T-cell (primary cell): Measurements from ENCODE around the gene EEF1A2. TPM values are rescaled to one million over a fixed set of nuclear protein-coding genes. Genes with fewer than 3 reads are reported as not detected.
"Not testable (repeated sequence)": the region's sequence is repeated elsewhere in the genome, so short reads cannot be mapped to it uniquely, and the experiment has no call there.

Source experiments
- ATAC-seq, 4 experiments: fragments of 200-7000 bp in 3 of 4; fragments of 150-1000 bp in 1 of 4; cut with Tn5 transposase; replicated peaks in 1 of 4; 1 replicate in 3 of 4; 2 replicates in 1 of 4; pipeline ENCODE4 v1.10.0; 2021; ENCODE audit warnings: moderate library complexity in 3 of 4, mild to moderate bottlenecking in 2 of 4, moderate number of reproducible peaks in 1 of 4
- CTCF ChIA-PET, 2 donors: fragments of 300-600 bp; sonication (Branson Sonifier 250); formaldehyde crosslinking; loops; one replicate each; lab custom pipeline; 2022; ENCODE audit warnings: antibody characterized with exemption in 2 of 2; lab: Charles Lee
- POLR2A ChIA-PET, 2 donors: fragments of 300-600 bp; sonication (Branson Sonifier 250); formaldehyde crosslinking; loops; one replicate each; lab custom pipeline; 2022; ENCODE audit warnings: antibody characterized with exemption in 2 of 2; lab: Charles Lee
- DNase-seq, 35 experiments: peaks; one replicate each; pipeline versions ENCODE4 v3.0.0 to v3.0.0-alpha.2; 2013 to 2023
- H3K27ac ChIP-seq: one replicate; pipeline ENCODE4 v1.5.1; 2013; ENCODE audit warnings: low read length
- H3K27me3 ChIP-seq, 2 experiments: replicated peaks in 1 of 2; 1 replicate in 1 of 2; 2 replicates in 1 of 2; pipeline versions ENCODE4 v1.6.1 to v1.7.0; 2013; ENCODE audit warnings: low read length in 1 of 2, mixed read lengths in 1 of 2; ENCODE audit not compliant: control insufficient read depth in 2 of 2, insufficient read depth in 2 of 2; ENCODE audit errors: extremely low read depth in 1 of 2
- H3K36me3 ChIP-seq, 2 donors: 1 replicate in 1 of 2; 2 replicates in 1 of 2; pipeline versions ENCODE4 v1.6.1 to v1.7.0; 2013; ENCODE audit warnings: low read length in 1 of 2; ENCODE audit not compliant: control insufficient read depth in 2 of 2, insufficient read depth in 1 of 2; ENCODE audit errors: extremely low read depth in 1 of 2
- H3K4me1 ChIP-seq, 2 experiments: 1 replicate in 1 of 2; 2 replicates in 1 of 2; pipeline versions ENCODE4 v1.6.1 to v1.7.0; 2013; ENCODE audit warnings: low read length in 2 of 2, mixed read lengths in 1 of 2; ENCODE audit not compliant: insufficient read depth in 2 of 2, control insufficient read depth in 1 of 2; ENCODE audit errors: extremely low read depth in 1 of 2
- H3K4me3 ChIP-seq, 2 donors: 1 replicate in 1 of 2; 2 replicates in 1 of 2; pipeline versions ENCODE4 v1.5.1 to v1.7.0; 2013; ENCODE audit warnings: mild to moderate bottlenecking in 2 of 2, low read length in 1 of 2, moderate library complexity in 1 of 2; ENCODE audit not compliant: control insufficient read depth in 1 of 2; ENCODE audit errors: extremely low read depth in 1 of 2
- H3K9me3 ChIP-seq: 2 replicates; pipeline ENCODE4 v1.7.0; 2013
- H3K27ac Mint-ChIP-seq, 2 donors: one replicate each; pipeline ENCODE4 v1.8.0; 2020 to 2021; ENCODE audit warnings: mild to moderate bottlenecking in 2 of 2, mixed read lengths in 2 of 2
- H3K27me3 Mint-ChIP-seq, 2 donors: one replicate each; pipeline ENCODE4 v1.8.0; 2021 to 2022; ENCODE audit warnings: mixed read lengths in 2 of 2
- H3K36me3 Mint-ChIP-seq: one replicate; pipeline ENCODE4 v1.8.0; 2021; ENCODE audit warnings: mixed read lengths
- H3K4me1 Mint-ChIP-seq, 3 donors: one replicate each; pipeline ENCODE4 v1.8.0; 2020 to 2022; ENCODE audit warnings: mixed read lengths in 3 of 3, mild to moderate bottlenecking in 1 of 3
- H3K4me3 Mint-ChIP-seq, 3 donors: one replicate each; pipeline ENCODE4 v1.8.0; 2020 to 2022; ENCODE audit warnings: mild to moderate bottlenecking in 3 of 3, mixed read lengths in 3 of 3, moderate library complexity in 3 of 3
- H3K9me3 Mint-ChIP-seq, 3 donors: one replicate each; pipeline ENCODE4 v1.8.0; 2020 to 2022; ENCODE audit warnings: mixed read lengths in 3 of 3
- WGBS: methylation state at CpG from one replicate; pipeline ENCODE4 v1.1.5; 2013; ENCODE audit warnings: missing lambda C conversion rate; ENCODE audit not compliant: insufficient coverage; 5-methylcytosine and 5-hydroxymethylcytosine counted together
- total RNA-seq, 35 experiments: library from RNA in 6 of 35; stranded (reverse) in 6 of 35; fragments of 120-200 nt in 1 of 35; gene quantifications; one replicate each; pipeline versions ENCODE4 v1.2.1 to v1.2.4 and lab custom pipeline; 2013 to 2026

EEF1A2 gene
- total RNA-seq, 5 donors from 2014 or later (not counting 1 experiment from before 2014, with no cell fraction given) = 0.50 to 3.1 (median 1.1) TPM

- Histone ChIP-seq H3K4me3 (peak overlapping the region; percentile 23 to 69), H3K9me3 (no peaks in the 10 kb centered on the region), H3K36me3 (peaks cover 8 to 13% of the 10 kb centered on the region in 2 donors), H3K4me1 (peaks cover 7 to 30% of the 10 kb centered on the region in 2 experiments), H3K27ac (no peak overlapping the region), H3K27me3 (peaks cover 0 to 19% of the 10 kb centered on the region in 2 experiments)
- H3K4me1 Mint-ChIP-seq = peaks cover 12 to 34% (median 15%) of the 10 kb centered on the region in 3 donors
- peak overlapping the region; percentile 73 to 76 (median 75) for H3K4me3 Mint-ChIP-seq
- ATAC-seq (no peak), DNase-seq (no peak)
- H3K36me3 Mint-ChIP-seq = peaks cover 9% of the 10 kb centered on the region
- peak overlapping the region in 1 of 2 donors; percentile 49 for H3K27ac Mint-ChIP-seq
- peaks cover 0 to 5% (median 3%) of the 10 kb centered on the region in 3 donors for H3K9me3 Mint-ChIP-seq
- ChIA-PET POLR2A (no interaction called here), CTCF (no interaction called here)
- no peaks in the 10 kb centered on the region for H3K27me3 Mint-ChIP-seq
- WGBS = 82% methylated on average over 28 of the region's 32 CpGs
Measured at GRCh38 chr20:63518946-63519667, 20.2 kb upstream of the EEF1A2 start.

- H3K36me3 Mint-ChIP-seq = peaks cover 4% of the 10 kb centered on the region
- no peak overlapping the region for H3K4me3 ChIP-seq
- peaks cover 0 to 19% of the 10 kb centered on the region in 2 experiments for H3K27me3 ChIP-seq
- H3K4me1 ChIP-seq = peaks cover 7 to 30% of the 10 kb centered on the region in 2 experiments
- peaks cover 0 to 7% (median 3%) of the 10 kb centered on the region in 3 donors for H3K9me3 Mint-ChIP-seq
- H3K27me3 Mint-ChIP-seq = peaks cover 0 to 2% of the 10 kb centered on the region in 2 donors
- WGBS = 85% methylated on average over 14 of the region's 20 CpGs
- peaks cover 8 to 9% of the 10 kb centered on the region in 2 donors for H3K36me3 ChIP-seq
- H3K27ac Mint-ChIP-seq = no peak overlapping the region
- no peak overlapping the region for H3K27ac ChIP-seq
- CTCF ChIA-PET = interaction anchor here in 1 of 2 donors (0.5 kb wide), 1 partner anchor 601 kb away, joined by 3 read pairs; no protein-coding TSS in a partner anchor
- H3K9me3 ChIP-seq = no peaks in the 10 kb centered on the region
- POLR2A ChIA-PET = no interaction called here
- ATAC-seq (no peak), DNase-seq (no peak)
- H3K4me3 Mint-ChIP-seq = peak overlapping the region in 2 of 3 donors; percentile 75 to 76
- H3K4me1 Mint-ChIP-seq = peaks cover 6 to 29% (median 13%) of the 10 kb centered on the region in 3 donors
Measured at GRCh38 chr20:63518351-63518861, 19.5 kb upstream of the EEF1A2 start.

- peaks cover 7 to 29% of the 10 kb centered on the region in 2 experiments for H3K4me1 ChIP-seq
- H3K36me3 ChIP-seq = peaks cover 4 to 7% of the 10 kb centered on the region in 2 donors
- H3K4me3 Mint-ChIP-seq = peak overlapping the region in 1 of 3 donors; percentile 62
- POLR2A ChIA-PET = no interaction called here
- no peak overlapping the region for H3K27ac ChIP-seq
- ATAC-seq (no peak), DNase-seq (no peak)
- H3K27ac Mint-ChIP-seq = no peak overlapping the region
- H3K27me3 ChIP-seq = peaks cover 0 to 21% of the 10 kb centered on the region in 2 experiments
- peaks cover 3 to 24% (median 10%) of the 10 kb centered on the region in 3 donors for H3K4me1 Mint-ChIP-seq
- no peaks in the 10 kb centered on the region for H3K9me3 ChIP-seq
- CTCF ChIA-PET = interaction anchor here in 1 of 2 donors (0.5 kb wide), 1 partner anchor 601 kb away, joined by 3 read pairs; no protein-coding TSS in a partner anchor
- peaks cover 0 to 11% (median 3%) of the 10 kb centered on the region in 3 donors for H3K9me3 Mint-ChIP-seq
- H3K4me3 ChIP-seq = no peak overlapping the region
- WGBS = 91% methylated on average over 27 of the region's 32 CpGs
- H3K27me3 Mint-ChIP-seq = peaks cover 0 to 10% of the 10 kb centered on the region in 2 donors
- peaks cover 2% of the 10 kb centered on the region for H3K36me3 Mint-ChIP-seq
Measured at GRCh38 chr20:63517376-63518309, 18.8 kb upstream of the EEF1A2 start.

GRCh38 chr20:63514520-63514919 is 15.6 kb upstream of the EEF1A2 start:
- H3K27ac ChIP-seq, H3K36me3 Mint-ChIP-seq, H3K4me1 ChIP-seq, POLR2A ChIA-PET, ATAC-seq, H3K4me3 Mint-ChIP-seq, H3K9me3 ChIP-seq, H3K36me3 ChIP-seq, H3K4me3 ChIP-seq, CTCF ChIA-PET, DNase-seq: not testable (repeated sequence)
- peaks cover 0 to 11% (median 3%) of the 10 kb centered on the region in 3 donors for H3K9me3 Mint-ChIP-seq
- H3K4me1 Mint-ChIP-seq = peaks cover 0 to 12% (median 2%) of the 10 kb centered on the region in 3 donors
- H3K27ac Mint-ChIP-seq = peak overlapping the region in 1 of 2 donors; percentile 44
- peaks cover 3 to 37% of the 10 kb centered on the region in 2 experiments for H3K27me3 ChIP-seq
- 31% methylated on average over 5 of the region's 10 CpGs for WGBS
- H3K27me3 Mint-ChIP-seq = peaks cover 15 to 30% of the 10 kb centered on the region in 2 donors

- Histone ChIP-seq H3K9me3 (no peaks in the 10 kb centered on the region), H3K27ac (no peak overlapping the region), H3K36me3 (no peaks in the 10 kb centered on the region), H3K4me1 (no peaks in the 10 kb centered on the region), H3K4me3 (no peak overlapping the region), H3K27me3 (peaks cover 3 to 35% of the 10 kb centered on the region in 2 experiments)
- Mint-ChIP-seq H3K4me1 (peaks cover 0 to 6% (median 0%) of the 10 kb centered on the region in 3 donors), H3K27ac (no peak overlapping the region), H3K27me3 (peaks cover 22 to 41% of the 10 kb centered on the region in 2 donors), H3K4me3 (no peak overlapping the region), H3K9me3 (peaks cover 0 to 11% (median 3%) of the 10 kb centered on the region in 3 donors), H3K36me3 (no peaks in the 10 kb centered on the region)
- ChIA-PET CTCF (no interaction called here), POLR2A (no interaction called here)
- no peak for ATAC-seq
- no peak for DNase-seq
- WGBS = 80% methylated on average over 1 of the region's 3 CpGs
Measured at GRCh38 chr20:63513207-63513606, 14.3 kb upstream of the EEF1A2 start.
